Stimulated activated CD4-positive, alpha-beta T cell treated with anti-CD3 and anti-CD28 coated beads, TNF-alpha, amount 100 ng/mL, for 24 hours (primary cell): ENCODE data around the gene GPR162.

Experiments
- DNase-seq, 3 experiments: peaks; one replicate each; pipeline ENCODE4 v3.0.0-alpha.2; 2020; ENCODE audit warnings: low read depth in 3 of 3

The GPR162 gene

DNA sequence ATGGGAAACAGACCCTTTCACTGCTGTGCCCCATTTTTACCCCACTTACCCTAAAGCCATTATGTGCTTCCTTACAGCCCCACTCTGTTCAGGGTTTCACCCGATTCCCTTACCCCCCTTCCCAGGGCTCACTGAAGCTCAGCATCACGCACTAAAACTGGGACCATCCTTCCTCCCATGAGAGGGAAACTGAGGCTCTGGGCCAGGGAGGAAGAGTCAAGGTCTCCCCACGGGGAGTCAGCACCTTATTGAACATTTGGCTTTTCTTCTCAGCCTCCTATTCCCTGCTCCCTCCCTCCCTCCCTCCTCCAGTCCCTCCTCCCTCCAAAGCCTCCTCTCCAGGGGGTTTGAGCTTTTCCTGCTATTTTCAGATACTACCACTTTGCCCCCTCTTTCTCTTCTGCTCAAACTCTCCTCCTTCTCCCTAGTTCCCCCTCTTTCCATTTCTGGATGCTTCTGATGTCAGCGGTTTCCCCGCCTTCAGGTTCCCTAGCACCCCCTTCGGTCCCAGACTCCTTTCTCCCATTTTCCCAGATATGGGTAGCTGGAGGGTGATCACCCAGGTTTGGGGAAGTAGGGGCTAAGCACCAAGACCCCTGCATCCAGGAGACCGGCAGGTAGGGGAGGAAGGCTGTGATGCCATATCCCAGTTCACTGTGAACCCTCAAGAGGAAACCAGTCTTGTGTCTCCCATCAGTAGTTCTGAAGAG, 960 bp downstream of the GPR162 start:
- DNase-seq, result no peak

DNA sequence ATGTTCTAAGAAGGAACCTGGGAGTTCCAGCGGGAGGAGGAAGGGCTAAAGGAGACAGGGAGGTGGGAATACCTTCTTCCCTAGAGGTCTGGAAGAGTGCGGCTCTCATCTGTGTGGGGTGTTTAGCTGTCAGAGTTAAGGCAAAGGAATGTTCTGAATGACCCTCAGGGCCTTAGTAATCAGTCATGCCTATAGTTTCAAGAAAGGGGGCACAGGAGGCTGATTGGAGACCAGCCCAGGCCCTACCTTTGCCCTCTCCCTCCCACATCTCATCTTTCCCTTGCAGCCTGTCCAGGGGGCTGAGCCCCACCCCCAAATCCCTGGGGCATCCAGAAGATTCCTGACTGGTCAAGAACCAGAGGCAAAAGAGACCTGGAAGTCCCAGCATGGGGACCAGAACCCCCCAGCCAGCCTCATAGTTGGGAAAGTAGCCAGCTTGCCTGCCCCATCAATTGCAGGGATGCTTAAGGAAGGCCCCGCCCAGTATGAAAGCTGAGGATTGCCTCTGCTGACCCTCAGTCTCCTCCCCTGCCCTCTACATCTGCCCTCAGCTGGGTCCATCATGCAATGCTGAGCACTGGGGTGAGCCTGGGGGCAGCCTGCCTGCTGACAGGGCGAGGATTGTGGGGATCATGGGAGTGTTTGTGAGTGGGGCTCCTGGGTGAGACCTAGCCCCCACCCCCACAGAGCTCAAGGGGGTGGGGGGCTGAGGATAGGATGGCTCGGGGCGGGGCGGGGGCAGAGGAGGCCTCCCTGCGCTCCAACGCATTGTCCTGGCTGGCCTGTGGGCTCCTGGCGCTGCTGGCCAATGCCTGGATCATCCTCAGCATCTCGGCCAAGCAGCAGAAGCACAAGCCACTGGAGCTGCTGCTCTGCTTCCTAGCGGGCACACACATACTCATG, 1.8 kb downstream of the GPR162 start:
- DNase-seq, result no peak

DNA sequence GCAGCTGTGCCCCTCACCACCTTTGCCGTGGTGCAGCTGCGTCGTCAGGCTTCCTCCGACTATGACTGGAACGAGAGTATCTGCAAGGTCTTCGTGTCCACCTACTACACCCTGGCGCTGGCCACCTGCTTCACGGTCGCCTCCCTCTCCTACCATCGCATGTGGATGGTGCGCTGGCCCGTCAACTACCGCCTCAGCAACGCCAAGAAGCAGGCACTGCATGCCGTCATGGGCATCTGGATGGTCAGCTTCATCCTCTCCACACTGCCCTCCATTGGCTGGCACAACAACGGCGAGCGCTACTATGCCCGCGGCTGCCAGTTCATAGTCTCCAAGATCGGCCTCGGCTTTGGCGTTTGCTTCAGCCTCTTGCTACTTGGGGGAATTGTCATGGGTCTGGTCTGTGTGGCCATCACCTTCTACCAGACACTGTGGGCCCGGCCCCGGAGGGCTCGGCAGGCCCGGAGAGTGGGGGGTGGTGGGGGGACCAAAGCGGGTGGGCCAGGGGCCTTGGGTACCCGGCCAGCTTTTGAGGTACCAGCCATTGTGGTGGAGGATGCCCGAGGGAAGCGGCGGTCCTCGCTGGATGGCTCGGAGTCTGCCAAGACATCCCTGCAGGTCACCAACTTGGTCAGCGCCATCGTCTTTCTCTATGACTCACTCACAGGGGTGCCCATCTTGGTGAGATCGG, 2.6 kb downstream of the GPR162 start:
- no peak for DNase-seq

DNA sequence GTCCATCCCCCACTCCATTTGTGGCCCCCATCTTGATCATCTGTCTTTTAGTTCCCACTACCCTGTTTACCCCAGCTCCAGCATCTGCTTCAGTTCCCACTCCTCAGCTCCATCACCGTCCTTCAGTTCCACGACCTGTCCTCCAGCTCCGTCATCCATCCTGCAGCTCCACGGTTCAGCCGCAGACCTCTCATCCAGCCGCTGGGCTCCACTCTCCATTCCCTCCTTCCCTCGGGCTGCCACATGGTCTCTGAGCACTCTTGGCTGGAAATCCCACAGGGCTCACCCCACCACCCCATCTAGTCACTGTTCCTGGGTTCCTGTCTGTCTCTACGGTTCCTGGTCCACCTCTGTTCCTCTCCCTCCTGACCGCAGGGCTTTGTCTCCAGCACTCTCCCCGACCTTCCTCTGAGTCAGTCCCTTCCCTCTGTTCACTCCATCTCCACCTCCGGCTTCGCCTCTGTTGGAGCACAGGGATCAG, 3.3 kb downstream of the GPR162 start:
- no peak for DNase-seq

DNA sequence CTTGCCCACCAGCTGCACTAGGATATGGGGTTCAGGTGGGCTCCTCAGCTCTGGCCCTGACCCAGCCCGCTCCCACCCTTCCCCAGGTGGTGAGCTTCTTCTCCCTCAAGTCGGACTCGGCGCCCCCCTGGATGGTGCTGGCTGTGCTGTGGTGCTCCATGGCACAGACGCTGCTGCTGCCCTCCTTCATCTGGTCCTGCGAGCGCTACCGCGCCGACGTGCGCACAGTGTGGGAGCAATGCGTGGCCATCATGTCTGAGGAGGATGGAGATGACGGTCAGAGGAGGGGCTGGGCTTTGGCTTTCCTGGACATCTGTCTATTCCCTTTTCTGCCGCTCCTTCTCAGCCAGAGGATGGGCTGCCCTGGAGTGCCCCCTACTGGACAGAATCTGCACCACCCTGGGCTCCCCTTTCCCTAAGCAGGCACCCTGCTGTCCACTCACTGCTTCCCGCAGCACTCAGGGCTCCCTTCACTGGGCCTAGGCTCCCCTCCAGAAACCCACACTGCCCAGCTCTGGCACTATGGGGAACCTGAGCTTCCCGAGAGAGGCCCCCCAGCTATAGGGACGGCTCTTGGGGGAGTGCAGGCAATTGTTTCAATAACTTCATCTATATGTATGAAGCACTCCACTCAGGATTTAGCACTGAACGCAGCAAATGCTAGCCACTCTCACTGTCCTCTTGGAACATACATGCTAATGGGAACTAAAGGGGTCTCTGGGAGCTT, 3.9 kb downstream of the GPR162 start:
- peak; percentile 69 to 82 (median 72) for DNase-seq

DNA sequence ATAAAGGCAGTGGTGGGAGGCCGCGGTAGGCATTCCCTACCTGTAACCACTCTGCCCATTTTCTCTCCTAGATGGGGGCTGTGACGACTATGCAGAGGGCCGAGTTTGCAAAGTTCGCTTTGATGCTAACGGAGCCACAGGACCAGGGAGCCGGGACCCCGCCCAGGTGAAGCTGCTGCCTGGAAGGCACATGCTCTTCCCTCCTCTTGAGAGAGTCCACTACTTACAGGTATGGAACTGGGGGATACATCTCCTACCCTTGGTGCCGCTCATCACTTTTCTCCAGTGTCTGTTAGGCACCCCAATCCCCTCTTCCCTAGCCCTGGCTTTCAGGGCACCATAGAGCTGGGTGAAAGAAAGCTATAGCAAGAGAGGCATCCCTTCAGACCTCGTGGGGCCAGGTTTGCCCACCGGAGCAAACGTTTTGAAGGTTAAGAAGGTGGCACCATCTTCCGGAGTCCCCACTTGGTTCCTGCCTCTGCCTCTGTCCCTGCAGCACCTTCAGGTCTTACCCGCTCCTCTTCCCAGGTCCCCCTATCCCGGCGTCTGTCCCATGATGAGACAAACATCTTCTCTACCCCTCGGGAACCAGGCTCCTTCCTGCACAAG, 4.6 kb downstream of the GPR162 start:
- no peak for DNase-seq

DNA sequence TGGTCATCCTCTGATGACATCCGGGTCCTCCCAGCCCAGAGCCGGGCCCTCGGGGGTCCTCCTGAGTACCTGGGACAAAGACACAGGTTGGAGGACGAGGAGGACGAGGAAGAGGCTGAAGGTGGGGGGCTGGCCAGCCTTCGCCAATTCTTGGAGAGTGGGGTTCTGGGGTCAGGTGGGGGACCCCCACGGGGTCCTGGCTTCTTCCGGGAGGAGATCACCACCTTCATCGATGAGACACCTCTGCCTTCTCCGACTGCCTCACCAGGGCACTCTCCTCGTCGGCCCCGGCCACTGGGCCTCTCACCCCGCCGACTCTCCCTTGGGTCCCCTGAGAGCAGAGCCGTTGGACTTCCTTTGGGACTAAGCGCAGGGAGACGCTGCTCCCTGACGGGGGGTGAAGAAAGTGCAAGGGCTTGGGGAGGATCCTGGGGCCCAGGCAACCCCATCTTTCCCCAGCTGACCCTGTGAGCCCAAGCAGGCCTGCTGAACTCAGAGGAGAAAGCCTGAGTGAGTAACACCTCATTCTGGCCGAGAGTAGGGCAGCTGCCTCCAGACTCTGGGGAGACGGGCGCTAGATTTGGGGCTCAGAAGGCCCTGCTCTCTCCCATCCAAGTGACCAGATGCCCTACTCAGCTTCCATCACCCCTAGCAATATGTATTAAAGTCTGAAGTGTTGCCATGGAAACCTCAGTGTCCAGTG, 5.3 kb downstream of the GPR162 start:
- DNase-seq, result no peak

DNA sequence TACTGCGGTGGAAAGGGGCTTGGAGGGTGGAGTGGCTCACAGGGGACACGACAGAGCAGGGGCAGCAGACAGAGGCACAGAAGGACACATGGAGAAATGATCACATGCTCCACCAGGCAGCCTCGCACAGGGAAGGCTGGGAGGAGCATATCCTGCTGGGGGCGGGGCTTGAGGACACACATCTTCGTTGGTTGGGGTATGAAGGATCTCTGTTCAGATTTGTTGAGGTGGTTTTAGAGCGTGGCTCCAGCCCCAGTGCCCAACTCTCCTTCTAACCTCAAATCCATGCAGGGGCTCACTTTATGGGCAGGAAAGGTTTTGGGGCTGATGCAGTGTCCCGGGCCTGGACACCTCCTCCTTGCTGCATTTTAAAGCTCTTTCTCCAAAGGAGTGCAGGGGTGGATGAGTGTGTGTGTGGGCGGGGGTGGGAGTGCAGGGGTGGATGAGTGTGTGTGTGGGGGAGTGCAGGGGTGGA, 5.9 kb downstream of the GPR162 start:
- DNase-seq, result peak in 2 of 3 experiments; percentile 20 to 71

DNA sequence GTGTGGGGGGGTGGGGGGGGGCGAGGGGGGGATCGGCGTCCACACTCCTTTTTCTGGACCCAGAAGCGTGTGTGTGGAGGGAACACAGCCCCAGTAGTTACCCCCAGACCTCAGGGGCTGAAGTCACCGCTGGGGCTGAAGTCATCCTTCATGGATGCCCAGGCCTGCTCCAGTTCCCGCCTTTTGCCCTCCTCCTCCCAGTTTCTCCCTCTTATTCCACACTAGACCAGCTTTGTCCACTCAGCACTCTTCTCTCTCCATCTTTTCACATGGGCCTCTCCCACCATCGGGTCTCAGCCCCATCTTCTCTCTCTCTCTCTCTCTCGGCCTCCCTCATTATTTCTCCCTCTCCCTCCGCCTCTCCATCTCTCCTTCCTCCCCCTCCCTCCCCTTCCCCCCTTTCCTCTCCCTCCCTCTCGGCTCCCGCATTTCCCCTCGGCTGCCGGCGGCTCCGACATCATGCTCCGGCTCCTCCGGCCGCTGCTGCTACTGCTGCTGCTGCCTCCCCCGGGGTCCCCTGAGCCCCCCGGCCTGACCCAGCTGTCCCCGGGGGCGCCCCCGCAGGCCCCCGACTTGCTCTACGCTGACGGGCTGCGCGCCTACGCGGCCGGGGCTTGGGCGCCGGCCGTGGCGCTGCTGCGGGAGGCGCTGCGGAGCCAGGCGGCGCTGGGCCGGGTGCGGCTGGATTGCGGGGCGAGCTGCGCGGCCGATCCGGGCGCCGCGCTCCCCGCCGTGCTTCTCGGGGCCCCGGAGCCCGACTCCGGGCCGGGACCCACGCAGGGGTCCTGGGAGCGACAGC, 6.6 kb downstream of the GPR162 start, which contains the start of gene P3H3:
P3H3 (plus strand) TSS at position 426 of the 799 bp plus-strand sequence; CDS start at position 460, 34 bp downstream.
- no peak for DNase-seq

DNA sequence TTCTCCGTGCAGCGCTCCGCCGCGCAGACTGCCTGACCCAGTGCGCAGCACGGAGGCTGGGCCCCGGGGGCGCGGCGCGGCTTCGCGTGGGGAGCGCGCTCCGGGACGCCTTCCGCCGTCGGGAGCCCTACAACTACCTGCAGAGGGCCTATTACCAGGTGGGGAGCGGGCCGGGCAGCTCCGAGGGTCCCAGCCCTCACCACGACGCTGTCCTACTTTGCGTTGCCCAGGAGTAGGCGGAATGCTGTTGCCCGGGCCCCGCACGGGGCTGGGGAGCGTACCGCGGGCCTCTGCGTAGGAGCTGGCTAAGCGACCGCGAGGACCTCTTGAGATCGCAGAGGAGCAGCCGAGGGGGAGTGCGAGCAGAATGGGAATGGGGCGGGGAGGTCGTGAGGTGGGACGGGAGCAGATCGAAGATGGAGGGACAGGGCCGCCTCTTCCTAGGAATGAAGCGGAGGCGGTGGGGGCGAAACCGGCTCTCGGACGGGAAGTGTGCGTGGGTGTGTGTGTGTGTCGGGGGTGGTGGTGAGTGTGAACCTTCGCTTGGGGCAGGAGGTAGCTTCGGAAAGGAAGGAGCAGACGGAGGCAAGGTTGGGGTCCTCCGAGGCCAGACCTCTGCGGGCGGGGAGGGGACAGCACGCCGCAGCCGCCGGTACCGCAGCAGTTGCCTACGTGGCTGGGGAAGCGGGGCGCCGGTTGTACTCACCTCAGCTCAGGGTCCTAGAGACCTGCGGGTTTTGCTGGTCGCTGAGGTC, 7.3 kb downstream of the GPR162 start:
- no peak for DNase-seq

DNA sequence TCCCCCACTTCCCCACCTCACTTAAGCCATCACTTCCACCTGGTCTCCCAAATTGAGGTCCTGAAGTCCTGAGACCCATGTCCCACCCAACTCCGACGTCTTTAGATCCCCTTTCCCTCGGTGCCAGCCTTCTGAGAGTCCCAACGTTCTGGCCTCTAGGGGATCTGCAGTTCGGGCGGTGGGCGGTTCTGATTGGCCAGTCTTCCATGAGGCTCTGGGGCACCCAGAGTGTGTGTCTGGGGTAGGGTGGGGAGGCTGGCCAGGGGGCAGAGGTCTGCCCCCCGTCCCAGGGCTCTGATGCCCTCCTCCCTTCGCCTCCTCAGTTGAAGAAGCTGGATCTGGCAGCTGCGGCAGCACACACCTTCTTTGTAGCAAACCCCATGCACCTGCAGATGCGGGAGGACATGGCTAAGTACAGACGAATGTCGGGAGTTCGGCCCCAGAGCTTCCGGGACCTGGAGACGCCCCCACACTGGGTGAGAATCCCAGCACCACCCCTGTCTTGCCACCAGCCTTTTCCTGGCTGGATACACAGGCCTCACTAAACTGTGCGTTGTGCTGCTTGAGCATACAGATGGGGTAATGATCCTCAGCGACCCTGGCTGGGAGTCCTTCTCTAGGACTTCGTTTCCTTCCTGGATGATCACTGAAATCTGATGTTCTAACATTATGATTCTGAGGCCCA, 8.1 kb downstream of the GPR162 start:
- DNase-seq, result no peak

DNA sequence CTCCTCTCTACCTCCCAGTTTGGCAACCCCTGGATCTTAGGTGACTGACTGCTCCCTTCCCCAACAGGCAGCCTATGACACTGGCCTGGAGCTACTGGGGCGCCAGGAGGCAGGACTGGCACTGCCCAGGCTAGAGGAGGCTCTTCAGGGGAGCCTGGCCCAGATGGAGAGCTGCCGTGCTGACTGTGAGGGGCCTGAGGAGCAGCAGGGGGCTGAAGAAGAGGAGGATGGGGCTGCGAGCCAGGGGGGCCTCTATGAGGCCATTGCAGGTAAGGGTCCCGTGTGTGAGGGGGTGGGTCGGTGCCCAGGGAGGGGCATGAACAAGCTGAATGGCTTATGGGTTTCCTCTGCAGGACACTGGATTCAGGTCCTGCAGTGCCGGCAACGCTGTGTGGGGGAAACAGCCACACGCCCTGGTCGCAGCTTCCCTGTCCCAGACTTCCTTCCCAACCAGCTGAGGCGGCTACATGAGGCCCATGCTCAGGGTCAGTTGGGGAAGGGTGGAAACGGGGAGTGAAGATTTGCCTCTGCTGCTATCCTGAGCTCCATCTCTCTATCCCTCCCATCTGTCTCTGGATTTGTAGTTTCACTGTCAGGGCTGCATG, 8.8 kb downstream of the GPR162 start:
- no peak for DNase-seq

DNA sequence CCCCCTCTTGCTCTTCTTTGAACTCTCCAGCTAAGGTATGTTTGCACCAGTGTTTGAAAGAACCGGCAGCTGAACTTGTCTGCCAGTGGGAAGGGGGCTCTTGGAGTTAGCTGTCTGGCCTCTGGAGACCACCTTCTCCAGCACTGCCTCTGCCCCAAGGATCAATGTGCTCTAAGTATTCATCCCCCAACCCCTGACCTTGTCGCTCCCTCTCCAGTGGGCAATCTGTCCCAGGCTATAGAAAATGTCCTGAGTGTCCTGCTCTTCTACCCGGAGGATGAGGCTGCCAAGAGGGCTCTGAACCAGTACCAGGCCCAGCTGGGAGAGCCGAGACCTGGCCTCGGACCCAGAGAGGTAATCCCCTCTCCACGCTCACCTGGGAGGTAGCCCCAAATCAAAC, 9.4 kb downstream of the GPR162 start:
- no peak for DNase-seq

DNA sequence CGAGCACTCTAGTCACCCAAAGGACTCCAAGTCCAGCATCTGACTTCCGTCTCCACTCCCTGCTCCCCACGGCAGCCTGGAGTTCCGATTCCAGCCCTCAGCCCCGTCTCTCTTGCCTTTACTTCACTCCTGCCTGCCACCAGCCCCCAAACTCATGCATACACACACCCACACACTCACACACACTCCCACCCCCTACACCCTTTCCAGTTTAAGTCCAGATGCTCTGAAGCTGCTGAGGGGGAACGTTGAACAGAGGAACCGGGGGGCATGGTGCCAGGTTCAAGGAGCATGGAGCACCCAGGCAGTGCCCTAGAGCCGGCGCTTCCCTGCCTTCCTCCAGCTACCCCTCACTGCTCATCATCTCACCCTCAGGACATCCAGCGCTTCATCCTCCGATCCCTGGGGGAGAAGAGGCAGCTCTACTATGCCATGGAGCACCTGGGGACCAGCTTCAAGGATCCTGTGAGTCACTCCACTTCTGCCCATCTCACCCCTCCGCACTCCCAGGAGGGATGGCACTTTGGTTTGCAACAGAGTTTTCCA, 9.9 kb downstream of the GPR162 start:
- DNase-seq, result no peak

DNA sequence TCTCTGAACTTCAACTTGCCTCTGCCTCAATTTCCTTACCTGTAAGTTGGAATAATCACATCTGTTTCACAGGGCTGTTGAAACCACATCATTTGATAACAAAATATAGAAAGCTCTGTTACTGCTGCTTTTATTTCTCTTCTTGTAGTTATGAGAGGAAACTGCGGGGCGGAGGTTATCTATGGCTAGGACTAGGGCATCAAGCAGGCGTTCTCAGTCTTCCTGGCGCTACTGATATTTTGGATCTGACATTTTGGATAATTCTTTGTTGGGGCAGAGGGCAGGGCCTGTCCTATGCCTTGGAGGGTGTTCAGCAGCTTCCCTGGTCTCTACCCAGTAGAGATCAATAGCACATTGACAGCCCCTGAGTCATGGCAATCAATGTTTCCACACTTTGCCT, 10.5 kb downstream of the GPR162 start:
- DNase-seq, result no peak

DNA sequence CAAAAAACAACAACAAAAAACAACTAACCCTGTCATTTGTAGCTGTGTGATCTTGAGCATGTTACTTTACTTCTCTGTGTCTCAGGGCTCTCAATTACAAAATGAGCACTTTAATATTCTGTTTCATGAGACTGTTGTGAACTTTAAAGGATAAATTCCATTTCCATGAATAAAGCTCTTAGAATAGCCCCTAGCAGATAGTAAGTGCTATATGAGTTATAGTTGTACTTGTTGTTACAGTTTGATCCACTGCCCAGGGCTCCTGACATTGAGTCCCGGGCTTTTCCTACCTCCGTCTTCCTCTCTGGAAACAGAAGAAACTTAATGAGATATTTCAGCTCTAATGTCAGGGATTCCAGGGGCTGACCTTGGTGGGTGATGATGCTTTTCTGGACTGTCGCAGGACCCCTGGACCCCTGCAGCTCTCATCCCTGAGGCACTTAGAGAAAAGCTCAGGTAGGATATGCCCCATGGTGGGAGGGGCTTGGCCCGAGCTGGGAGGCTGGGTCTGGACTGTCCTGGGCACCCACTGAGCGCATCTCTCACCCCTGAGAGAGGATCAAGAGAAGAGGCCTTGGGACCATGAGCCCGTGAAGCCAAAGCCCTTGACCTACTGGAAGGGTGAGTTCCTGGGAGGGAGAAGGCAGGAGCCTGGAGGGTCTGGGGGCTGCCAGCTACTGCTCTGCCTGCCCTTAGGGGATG, 11.7 kb downstream of the GPR162 start:
- DNase-seq, result no peak

DNA sequence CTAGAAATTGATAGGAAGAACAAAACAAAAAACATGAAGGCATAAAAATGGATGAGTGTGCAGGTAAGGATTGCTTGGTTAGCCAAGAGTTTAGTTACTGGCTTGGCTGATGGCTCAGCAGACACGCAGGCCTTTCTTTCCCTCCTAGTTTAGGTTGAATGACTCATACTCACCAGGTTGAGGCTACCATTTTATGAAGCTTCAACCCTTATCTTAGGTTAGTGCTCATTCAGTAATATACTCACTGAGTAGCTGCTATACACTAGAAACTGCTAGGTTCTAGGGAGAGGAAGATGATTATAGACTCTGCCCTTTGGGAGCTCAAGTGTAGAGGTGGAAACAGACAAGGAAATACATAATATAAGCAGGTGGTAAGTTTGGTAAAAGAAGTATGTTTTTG, 12.6 kb downstream of the GPR162 start:
- DNase-seq, result no peak
